NCI-H1092 treated with DMSO at 0.1 percent for 48 hours (cell line): Measurements from ENCODE around the gene HSPA6.
"Not testable (repeated sequence)": the region's sequence is repeated elsewhere in the genome, so short reads cannot be mapped to it uniquely, and the experiment has no call there.

Experiments used
- DNase-seq: peaks from one replicate; lab custom pipeline; 2025; lab: John Stamatoyannopoulos, UW

The HSPA6 gene

DNA sequence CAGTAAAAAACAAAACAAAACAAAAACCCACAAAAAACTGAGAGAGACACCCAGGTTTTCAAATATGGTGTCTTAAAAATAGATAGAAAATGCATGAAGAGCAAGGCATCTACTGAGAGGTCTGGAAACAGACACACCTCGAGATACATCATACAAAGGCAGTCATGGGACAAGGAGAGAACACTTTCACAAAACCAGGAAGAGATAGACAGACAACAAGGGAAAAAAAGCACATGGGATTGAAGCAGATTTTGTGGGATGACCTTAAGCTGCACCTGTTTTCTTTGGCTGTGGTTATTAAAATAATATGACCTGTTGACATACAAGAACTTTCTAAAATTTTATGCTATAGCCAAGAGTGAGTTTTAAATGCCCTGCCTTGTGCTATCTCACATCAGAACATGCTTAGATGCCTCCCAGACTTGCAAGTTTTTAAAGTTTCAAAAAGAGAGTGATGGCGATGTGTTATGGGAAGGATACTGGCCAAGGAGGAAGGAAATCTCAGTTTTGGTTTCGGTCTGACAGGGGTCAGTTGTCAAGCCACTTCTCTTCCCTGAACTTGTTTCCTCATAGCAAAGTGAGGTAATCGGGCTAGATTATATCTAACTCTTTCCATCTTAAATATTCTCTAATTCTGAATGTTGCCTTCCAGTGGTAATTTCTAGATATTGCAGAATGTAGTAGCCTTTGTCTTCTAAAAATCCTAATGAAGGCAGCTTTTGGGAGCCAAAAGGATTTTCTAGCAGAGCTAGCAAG is 36.8 kb downstream of the HSPA6 start:
- not testable (repeated sequence) for DNase-seq

- not testable (repeated sequence) for DNase-seq
Measured at GRCh38 chr1:161562441-161562840, 38.1 kb downstream of the HSPA6 start.

DNA sequence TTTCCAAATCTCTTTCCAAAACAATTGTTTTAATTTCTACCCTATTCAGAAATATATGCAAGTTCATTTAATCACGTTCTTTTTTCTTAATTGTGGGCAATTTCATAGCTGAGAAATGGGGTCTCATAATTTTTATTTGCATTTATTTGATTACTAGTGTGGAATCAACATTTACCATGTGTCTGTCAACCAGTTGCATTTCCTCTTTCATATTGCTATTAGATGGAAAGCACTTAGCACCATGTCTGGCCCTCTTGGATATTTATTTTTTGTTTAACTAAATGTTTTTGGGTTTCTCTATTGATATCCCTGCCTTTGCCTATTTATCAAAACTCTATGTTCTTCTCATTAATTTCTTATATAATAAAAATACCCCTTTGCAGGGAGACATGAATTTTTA is 39.2 kb downstream of the HSPA6 start:
- not testable (repeated sequence) for DNase-seq

DNA sequence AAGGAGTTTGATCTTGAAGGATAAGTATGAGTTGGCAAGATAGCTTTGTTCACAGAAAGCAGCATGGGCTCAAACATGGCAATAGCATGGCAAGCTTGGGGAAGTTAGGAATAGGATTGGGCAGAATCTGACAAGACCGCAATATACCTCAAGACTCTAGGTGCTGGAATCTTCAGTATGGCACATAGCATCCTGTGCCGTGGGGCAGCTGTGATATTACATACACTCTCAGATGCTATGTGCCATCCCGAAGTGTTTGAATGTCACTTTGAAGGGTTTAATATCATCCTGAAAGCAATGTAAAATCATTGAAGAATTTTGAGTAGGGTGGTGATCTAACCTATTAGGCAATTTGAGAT is 42.2 kb downstream of the HSPA6 start:
- DNase-seq = not testable (repeated sequence)

DNA sequence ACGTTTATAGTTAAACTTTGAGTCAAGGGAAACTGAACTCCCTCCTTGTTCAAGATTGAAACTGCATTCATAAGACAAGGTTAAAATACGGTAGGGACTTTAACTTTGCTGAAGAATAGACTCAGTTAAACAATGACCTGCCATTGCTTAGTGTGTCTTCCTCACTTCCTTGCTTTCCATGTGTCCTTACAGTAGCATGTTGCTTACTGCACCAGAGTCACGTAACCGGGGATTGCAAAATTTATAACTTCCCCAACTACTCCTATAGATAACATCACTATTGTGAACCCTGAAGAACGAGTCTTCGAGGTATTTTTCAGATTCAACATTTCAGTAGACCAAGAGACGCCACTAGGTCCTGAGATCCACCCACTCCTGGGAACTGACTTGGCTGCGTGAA is 47.4 kb downstream of the HSPA6 start:
- not testable (repeated sequence) for DNase-seq
